HG03558 (cell line): Measurements from ENCODE around the gene MOSMO.
"Not testable (repeated sequence)": the region's sequence is repeated elsewhere in the genome, so short reads cannot be mapped to it uniquely, and the experiment has no call there.

Experiments used
- ATAC-seq: cut with Tn5 transposase; IDR thresholded peaks from one replicate; pipeline ENCODE4 v1.9.1; 2021; ENCODE audit warnings: moderate number of reproducible peaks; ENCODE audit not compliant: unreplicated experiment; ENCODE audit errors: extremely low read depth

MOSMO gene

DNA sequence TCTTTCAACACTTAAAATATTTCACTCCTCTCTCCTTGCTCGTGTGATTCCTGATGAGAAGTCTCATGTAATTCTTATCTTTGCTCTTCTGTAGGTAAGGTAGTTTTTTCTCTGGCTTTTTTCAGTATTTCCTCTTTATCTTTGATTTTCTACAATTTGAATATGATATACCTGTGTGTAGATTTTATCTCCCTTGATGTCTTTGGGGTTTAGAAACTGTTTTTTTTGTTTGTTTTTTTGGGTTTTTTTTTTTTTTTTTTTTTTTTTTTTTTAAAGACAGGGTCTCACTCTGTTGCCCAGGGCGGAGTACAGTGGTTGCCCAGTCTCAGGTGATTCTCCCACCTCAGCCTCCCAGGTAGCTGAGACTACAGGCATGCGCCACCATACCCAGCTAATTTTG is 26.6 kb downstream of the MOSMO start:
- ATAC-seq = no peak

DNA sequence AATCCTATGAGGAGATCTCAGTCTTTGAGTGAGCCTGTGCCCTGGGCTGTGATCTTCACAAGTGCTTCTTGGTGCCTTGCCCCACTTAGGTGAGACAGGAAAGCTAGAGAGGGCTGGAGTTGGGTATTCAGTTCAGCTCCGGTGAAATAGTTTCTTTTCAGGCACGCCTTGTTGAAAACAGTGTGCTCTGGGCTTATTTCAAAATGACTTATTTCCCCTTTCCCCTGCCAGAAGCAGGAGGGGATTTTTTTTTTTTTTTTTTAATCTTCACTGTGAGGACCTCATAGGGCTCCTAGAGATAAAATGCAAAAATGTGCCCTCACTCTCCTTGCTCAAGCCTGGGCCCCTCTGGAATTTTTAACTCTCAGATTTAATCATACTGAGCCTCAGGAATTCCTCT is 27.2 kb downstream of the MOSMO start:
- ATAC-seq = no peak

DNA sequence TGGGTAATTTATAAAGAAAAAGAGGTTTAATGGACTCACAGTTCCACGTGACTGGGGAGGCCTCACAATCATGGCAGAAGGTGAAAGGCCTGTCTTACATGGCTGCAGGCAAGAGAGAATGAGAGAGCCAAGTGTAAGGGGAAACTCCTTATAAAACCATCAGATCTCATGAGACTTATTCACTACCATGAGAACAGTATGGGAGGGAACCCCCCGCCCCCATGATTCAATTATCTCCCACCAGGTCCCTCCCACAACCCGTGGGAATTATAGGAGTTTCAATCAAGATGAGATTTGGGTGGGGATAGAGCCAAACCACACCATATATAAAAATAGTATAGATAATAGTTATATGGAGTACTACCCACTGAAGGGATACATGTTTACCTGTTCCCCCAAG is 36.0 kb downstream of the MOSMO start:
- ATAC-seq = not testable (repeated sequence)

DNA sequence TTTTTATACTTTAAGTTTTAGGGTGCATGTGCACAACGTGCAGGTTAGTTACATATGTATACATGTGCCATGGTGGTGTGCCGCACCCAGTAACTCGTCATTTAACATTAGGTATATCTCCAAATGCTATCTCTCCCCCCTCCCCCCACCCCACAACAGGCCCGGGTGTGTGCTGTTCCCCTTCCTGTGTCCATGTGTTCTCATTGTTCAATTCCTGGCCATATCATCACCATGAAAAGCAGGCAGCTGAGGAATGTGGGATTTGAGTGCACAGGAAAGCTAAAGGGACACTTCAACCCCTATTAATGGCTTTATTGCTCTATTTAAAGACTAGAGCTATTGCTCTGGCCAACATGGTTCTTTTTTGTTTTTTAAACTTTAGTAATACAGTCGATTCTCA is 38.0 kb downstream of the MOSMO start:
- not testable (repeated sequence) for ATAC-seq

DNA sequence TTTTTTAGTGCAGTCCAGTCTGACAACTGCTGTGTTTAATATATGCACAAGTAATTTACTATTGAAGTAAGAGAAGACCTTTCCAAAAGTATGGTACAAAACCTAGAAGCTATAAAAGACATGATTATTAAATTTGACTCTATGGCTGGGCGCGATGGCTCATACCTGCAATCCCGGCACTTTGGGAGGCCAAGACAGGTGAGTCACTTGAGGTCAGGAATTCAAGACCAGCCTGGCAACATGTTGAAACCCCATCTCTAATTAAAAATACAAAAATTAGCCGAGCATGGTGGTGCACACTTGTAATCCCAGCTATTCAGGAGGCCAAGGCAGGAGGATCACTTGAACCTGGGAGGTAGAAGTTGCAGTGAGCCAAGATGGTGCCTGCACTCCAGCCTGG is 43.1 kb downstream of the MOSMO start:
- no peak for ATAC-seq

DNA sequence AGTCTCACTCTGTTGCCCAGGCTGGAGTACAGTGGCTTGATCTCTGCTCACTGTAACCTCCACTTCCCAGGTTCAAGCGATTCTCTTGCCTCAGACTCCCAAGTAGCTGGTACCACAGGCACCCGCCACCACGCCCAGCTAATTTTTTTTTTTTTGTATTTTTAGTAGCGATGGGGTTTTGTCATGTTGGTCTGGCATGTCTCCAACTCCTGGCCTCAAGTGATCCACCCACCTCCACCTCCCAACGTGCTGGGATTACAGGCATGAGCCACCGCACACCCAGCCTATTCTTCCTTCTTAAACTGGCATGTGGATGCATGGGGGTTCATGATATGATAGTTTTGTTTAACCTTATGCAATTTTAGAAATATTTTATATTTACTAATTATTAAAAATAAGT is 45.1 kb downstream of the MOSMO start:
- no peak for ATAC-seq

DNA sequence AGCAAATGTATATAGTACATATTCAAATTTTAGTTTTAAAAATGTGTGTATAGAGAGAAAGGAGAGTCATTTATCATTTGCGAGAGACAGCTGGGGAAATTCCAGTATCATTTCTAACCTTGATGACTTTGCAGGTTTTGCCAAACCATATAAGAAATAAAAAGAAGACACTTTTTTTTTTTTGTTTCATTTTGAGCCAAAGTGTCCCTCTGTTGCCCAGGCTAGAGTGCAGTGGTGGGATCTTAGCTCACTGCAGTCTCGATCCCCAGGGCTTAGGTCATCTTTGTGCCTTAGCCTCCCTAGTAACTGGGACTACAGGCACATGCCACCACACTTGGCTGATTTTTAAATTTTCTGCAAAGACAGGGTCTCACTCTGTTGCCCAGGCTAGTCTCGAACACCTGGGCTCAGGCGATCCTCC is 46.0 kb downstream of the MOSMO start:
- ATAC-seq = no peak

DNA sequence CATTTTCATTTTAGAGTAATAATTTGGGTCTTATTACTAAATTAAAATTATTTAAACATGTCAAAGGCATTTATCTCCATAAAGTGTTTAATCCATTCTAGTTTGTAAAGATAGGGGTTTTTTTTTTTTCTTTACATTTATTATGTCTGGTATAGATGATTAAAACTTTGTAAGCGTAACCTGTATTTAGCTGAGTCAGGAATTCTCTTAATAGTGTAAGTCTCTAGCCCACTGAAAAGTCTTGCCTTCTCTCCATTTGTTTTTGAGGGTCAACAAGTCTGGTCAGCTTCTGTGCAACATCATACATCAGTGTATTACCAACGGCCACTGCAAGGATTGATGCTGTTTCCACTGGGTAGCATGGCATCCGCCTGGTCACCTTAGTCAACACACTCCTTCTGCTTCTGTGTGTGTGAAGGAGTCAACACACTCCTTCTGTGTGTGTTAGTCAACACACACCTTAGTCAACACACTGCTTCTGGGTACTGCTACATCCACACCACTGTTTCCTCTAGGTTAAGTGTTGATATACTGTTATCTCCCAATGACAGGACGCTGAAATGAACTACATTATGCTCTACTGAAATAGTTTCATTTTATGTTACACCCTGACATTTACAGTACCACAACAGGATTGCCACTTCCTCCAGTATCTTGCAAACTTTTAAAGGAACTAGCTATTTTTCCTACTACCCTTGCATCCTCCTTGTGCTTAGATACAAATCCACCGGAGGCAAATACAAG is 47.1 kb downstream of the MOSMO start:
- ATAC-seq = no peak

DNA sequence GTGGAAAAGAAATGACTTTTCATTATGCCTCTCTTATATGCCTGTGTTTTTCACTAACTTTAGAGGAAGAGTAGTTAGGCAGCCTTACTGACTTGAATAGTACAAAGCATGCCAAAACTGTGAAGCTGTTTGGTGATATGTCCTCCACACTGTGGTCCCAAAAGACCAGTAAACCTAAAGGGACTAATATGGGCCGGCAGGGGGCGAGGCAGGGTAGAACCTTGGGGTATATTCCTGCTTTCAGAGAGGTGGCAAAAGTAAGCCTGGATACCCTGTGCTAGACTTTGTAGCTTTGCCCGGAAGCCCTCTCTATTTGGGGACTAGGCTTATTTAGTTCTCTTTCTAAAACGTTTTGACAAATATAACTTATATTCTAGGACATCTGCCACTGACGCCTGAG is 48.0 kb downstream of the MOSMO start:
- ATAC-seq = no peak

DNA sequence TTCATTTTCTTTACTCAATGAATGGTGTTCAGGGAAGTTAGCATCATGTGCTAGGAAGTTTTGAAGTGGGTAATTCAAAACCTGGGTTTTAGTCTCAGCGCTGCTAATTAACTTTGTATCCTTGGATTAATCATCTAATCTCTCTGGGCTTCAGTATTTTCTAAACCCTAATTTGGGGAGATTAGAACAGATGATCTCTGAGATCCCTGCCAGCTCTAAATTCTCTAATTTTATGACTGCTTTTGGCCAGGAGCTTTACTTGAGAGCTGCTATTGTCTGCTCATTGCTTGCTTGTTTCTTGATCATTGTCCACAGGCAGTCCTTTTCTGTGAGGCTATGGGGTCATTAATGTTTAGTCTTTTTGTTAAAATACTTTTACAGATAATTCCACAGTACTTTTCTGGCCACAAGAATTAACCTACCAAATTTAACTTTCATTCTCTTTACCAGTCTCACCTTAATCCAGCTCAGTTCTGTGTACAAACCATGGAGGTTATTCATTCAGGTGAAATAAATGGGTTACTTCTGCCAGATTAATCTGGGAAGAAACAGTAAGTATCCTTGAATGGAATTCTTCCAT is 56.1 kb downstream of the MOSMO start:
- ATAC-seq = no peak

DNA sequence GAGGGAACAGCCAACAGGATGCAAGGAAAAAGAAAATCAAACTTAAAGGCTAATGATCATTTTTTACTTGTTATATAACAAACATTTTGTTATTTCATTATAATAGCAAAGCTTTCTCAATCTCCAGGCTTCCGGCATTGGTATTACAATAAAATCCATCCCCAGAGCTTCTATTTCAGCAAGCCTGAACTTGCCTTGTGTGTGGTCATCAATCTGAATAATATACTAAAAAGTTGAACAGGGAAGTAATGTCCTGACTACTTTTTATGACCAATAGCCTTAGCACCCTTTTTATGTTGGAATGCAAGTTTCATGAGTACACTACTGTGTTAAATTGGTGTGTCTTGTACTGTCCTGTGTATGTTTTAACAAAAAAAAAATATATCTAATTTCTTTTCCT is 57.3 kb downstream of the MOSMO start:
- no peak for ATAC-seq

DNA sequence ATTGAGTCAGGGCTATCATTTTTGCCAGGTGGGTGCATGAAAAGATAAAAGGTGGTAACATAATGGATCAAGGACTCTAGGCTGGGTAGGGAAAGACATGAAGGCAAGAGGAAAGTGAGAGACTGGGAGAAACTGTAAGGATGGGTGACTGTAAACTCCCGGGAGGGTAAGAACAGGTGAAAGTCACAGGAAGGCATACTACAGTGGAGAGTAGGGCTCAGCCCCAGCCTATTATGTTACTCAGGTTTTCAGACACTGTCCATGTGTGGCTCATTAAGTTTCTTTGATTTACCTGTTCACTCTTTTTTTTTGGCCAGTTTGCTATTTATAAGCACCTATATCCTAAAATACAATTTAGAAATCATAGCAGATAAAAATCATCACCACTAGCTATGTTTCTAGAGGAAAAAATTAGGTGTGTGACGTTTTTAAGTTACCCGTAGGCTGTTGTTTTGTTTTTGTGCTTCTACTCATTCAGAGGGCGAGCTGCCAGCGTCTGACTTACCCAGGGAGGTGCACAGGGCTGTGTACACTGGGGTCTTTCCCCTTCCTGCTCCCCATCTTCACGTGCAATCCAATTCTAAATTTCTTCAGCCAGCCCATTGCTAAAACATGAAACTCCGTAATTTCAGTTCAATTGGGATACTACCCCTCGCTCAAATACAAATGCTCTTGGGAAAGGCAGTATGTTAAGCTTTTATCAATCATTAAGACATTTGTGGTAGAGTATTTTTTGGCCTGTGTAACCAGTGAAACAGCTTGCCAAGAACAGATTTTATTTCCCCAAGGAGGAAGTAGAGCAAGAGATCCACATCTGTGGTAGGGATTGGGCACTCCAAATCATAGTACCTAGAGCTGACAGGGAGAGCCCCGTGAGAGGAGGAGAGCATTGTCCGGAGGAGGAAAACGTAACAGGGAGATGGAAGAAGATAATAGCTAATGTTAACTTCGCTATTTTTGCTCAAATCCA is 62.7 kb downstream of the MOSMO start:
- ATAC-seq = no peak

DNA sequence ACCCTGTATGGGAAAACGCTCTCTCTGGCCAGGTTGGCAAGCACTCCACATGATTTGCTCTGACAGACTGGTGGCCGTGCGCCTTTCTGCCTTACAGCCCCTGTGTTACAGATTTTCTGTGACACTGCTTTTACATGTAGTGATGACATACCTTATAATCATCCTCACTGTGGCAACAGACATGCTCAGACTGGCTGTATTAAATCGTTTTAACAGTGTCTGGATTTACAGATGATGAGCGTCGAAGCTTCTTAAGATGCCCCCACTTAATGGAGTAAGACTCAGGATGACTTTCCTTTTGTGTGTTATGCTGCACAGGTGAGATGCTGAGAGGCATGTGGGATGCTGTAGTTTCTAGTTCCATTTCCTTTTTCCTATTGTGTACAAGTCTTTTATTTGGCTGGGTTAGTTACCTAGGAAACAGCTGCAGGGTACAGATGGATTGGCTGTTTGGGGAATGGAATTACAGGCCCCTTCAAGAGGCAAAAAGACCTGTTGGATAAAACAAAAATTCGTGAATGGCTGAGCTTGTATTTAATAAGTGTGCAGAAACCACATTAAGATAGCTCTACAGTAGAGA is 63.5 kb downstream of the MOSMO start:
- ATAC-seq = no peak

DNA sequence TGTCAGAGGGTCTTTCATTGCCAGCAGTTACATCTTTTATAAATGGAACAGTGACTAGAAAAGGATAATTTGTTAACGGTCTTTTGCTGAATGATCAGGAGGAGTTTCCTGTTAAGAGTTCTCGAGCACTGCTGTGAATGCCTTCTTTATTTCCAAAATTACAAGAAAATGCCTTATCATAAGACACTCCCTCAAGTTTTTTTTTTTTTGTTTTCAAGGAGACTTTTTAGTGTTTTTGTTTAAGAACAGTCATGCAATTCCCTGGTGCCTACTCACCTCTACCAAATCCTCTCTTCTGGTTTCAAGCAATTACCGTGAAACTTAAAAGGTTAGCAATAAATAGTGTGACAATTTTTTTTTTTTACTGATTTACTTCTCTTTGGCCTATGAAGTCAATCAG is 65.4 kb downstream of the MOSMO start:
- no peak for ATAC-seq

DNA sequence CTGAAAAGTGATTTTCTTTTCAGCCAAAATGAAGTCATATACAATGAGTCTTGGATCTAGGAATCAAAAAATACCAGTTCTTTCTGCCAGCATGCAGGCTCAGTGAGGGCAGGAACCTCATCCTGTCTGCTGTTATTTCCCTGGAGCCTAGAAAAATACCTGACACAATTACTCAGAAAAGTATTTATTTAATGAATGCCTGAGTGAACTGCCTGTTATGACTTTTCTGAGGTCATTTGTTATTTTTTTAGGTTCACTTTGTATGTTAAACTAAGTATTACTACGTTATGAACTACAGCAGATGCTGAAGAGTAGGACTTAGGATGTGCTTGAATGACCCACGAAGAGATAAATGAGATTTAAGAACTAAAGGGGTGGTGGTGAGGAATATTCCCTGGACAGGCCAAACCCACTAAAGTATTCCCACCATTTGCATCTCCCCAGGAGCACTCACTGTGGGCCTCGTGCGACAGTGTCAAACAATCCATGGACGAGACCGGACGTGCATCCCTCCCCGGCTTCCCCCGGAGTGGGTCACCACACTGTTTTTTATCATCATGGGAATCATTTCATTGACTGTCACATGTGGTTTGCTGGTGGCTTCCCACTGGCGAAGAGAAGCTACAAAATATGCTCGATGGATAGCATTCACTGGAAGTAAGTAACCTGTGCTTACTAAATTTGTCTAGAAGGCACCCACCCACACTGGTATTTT is 67.3 kb downstream of the MOSMO start:
- no peak for ATAC-seq

DNA sequence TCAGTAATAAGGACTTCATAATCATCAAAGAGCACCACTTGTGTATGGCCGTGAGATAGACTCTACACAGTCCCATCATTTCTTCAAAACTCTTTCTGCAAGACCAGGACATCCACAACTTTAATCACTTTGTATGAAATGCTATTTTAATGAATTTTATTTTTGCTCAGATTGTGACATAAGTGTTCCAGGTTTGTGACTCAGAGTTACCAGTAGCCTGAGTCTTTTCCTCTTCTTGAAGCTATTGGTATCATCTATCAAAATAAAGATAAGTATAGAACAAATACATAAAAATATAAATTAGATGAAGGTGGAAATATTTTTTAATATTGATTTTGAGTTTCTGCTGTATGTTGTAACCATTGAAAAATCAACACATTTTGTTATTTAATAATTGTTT is 67.9 kb downstream of the MOSMO start:
- no peak for ATAC-seq

DNA sequence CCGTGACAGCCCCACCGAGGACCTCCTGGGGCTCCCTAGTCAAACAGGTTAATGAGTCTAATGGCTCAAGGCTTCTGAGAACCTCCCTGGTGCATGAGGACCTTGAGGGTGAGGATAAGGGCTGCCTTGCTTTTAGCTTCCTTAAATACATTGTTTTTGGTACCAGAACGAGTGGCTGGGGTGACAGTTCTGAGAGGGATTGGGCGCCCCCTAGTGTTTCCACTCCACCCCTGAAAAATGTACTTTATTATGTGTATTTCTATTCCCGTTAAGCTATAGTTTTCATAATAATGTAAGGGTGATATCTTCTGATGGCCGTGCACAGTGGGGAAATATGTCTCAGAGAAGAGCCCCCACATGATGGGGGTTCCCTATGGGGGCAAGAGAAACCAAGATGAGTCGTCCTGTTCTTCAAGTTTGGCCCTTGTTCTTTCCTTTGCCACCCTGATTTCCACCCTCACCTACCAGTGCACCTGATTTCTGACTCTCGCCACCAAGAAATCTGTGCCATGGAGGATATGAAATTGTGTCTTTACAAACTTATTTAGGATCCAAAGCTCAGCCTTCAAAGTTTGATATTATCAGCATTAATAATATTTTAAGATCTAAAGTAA is 69.9 kb downstream of the MOSMO start:
- ATAC-seq = no peak

DNA sequence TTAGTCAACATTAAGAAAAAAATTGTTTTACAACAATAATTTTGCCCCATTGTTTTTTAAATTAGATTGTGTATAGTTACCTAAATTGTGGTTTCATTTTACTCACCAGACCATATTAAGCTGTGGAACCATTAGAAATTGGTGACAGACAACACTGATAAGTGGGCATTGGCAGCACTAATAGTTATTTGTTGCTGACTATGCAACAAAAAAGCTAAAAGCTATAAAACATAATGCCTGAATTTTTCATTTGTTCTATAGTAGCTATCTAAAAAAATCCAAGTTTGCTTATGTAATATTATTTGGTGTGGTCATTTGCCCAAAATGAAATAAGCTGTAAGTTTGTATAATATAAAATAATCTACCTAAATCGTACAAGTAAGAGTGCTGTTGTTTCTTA is 70.7 kb downstream of the MOSMO start:
- no peak for ATAC-seq

DNA sequence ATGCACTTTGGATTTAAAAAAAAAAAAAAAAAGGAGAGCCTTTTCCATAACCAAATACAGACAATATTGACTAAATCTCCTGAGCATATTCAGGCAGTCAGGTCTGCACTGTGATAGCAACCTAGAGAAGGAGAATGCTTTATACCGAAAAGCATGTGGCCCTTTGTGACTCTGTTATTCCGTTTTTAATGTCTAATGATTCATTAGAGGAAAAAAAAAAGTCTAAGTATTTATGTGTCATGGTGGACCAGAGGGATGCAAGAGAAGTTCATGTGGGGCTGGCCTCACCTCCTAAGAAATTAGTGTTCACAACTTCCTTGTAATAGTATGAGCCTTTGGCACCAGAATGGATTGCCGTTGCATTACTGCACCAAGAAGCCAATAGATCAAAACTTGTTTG is 73.1 kb downstream of the MOSMO start:
- ATAC-seq = no peak

DNA sequence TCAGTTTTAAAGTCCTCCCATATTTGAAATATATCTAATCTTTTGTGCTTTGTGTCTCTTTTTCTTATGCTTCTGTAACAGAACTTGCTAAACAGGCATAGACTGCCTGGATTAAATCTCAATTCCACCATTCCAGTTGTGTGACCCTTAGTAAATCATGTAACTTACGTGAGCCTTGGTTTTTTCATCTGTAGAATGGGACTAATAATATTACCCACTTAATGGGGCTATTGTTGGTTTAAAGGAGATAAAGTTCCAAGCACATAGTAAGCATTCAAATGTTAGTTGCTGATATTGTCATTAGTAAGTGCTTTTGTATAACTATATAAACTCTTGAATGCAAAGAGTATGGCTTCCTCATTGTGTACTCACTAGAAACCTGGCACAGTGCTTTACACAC is 78.5 kb downstream of the MOSMO start:
- ATAC-seq = no peak
